Ishikawa (cell line): ENCODE data around the gene PXMP2.

Experiments used
- CEBPB ChIP-seq: IDR thresholded peaks from 2 replicates; pipeline ENCODE4 v1.6.1; 2012
- CREB1 ChIP-seq: IDR thresholded peaks from 2 replicates; pipeline ENCODE4 v1.6.1; 2012; ENCODE audit warnings: low read depth
- EGR1 ChIP-seq: IDR thresholded peaks from 2 replicates; pipeline ENCODE4 v1.6.1; 2012
- EP300 ChIP-seq: IDR thresholded peaks from 2 replicates; pipeline ENCODE4 v1.6.1; 2012; ENCODE audit warnings: borderline replicate concordance
- FOXM1 ChIP-seq: IDR thresholded peaks from 2 replicates; pipeline ENCODE4 v1.6.1; 2012; ENCODE audit warnings: low read depth, borderline replicate concordance
- MAX ChIP-seq: IDR thresholded peaks from 2 replicates; pipeline ENCODE4 v1.6.1; 2012
- NFIC ChIP-seq: IDR thresholded peaks from 2 replicates; pipeline ENCODE4 v1.6.1; 2012
- RAD21 ChIP-seq: IDR thresholded peaks from 2 replicates; pipeline ENCODE4 v1.6.1; 2012; ENCODE audit warnings: low read depth
- REST ChIP-seq: IDR thresholded peaks from 2 replicates; pipeline ENCODE4 v1.6.1; 2012; ENCODE audit warnings: low read depth, mild to moderate bottlenecking
- TAF1 ChIP-seq: IDR thresholded peaks from 2 replicates; pipeline ENCODE4 v1.6.1; 2012; ENCODE audit warnings: low read depth, mild to moderate bottlenecking
- TCF12 ChIP-seq: IDR thresholded peaks from 2 replicates; pipeline ENCODE4 v1.6.1; 2012; ENCODE audit warnings: low read depth
- TEAD4 ChIP-seq: IDR thresholded peaks from 2 replicates; pipeline ENCODE4 v1.6.1; 2012
- USF1 ChIP-seq: IDR thresholded peaks from 2 replicates; pipeline ENCODE4 v1.6.1; 2012
- YY1 ChIP-seq: IDR thresholded peaks from 2 replicates; pipeline ENCODE4 v1.6.1; 2012; ENCODE audit warnings: low read depth
- ZBTB7A ChIP-seq: IDR thresholded peaks from 2 replicates; pipeline ENCODE4 v1.6.1; 2012; ENCODE audit warnings: low read depth

Gene PXMP2

GRCh38 chr12:132708150-132708549 is 20.8 kb downstream of the PXMP2 start:
- TF ChIP-seq TEAD4 = no peak
- TF ChIP-seq TAF1 = no peak
- no peak for TF ChIP-seq CEBPB
- no peak for TF ChIP-seq CREB1

- TF ChIP-seq USF1 (no peak), ZBTB7A (peak; percentile 5; the same call in 1 of the 2 replicates), EP300 (no peak), CREB1 (no peak), MAX (no peak)
Observed at GRCh38 chr12:132710043-132710404, 22.6 kb downstream of the PXMP2 start.

- TF ChIP-seq EP300 = peak; percentile 30; the same call in 1 of the 2 replicates
- TF ChIP-seq MAX = peak; percentile 93
- TF ChIP-seq CEBPB = no peak
- no peak for TF ChIP-seq TEAD4
- TF ChIP-seq EGR1 = 0 out of 2 replicates have a peak, but pooled peaks have one; percentile 49
- no peak for TF ChIP-seq RAD21
- no peak for TF ChIP-seq NFIC
- TF ChIP-seq YY1 = peak; percentile 67; the same call in 1 of the 2 replicates
- TF ChIP-seq REST = no peak
- peak; percentile 77 for TF ChIP-seq TAF1
- peak; percentile 74 for TF ChIP-seq TCF12
Observed at GRCh38 chr12:132710405-132711079, 23.2 kb downstream of the PXMP2 start, which contains the start of gene PGAM5. Gene PGAM5 (plus strand): TSS chr12:132710842. CDS start chr12:132710877, 35 bp downstream.

- no peak for TF ChIP-seq EP300
- peak; percentile 49; the same call in 1 of the 2 replicates for TF ChIP-seq ZBTB7A
- TF ChIP-seq TAF1 = no peak; the same call in 1 of the 2 replicates
- peak; percentile 20; the same call in 1 of the 2 replicates for TF ChIP-seq MAX
- no peak for TF ChIP-seq EGR1
Observed at GRCh38 chr12:132711080-132711843, 23.9 kb downstream of the PXMP2 start.

GRCh38 chr12:132713123-132713522 is 25.7 kb downstream of the PXMP2 start:
- TF ChIP-seq FOXM1 (no peak), YY1 (no peak), TAF1 (no peak), TEAD4 (no peak), USF1 (no peak), MAX (no peak), NFIC (no peak), RAD21 (no peak), ZBTB7A (no peak)

GRCh38 chr12:132715874-132716273 is 28.5 kb downstream of the PXMP2 start:
- no peak for TF ChIP-seq NFIC

- TF ChIP-seq RAD21 (no peak), EGR1 (no peak), TAF1 (no peak), TCF12 (no peak), CREB1 (no peak), FOXM1 (no peak), USF1 (no peak), NFIC (no peak), TEAD4 (no peak), ZBTB7A (no peak), MAX (no peak), REST (no peak), EP300 (no peak), YY1 (no peak), CEBPB (no peak)
Observed at GRCh38 chr12:132716356-132716755, 29.0 kb downstream of the PXMP2 start.
